Endothelial cell of umbilical vein (primary cell): Measurements from ENCODE around the gene CLPX. TPM values are rescaled to one million over a fixed set of nuclear protein-coding genes. Genes with fewer than 3 reads are reported as not detected.
"Not testable (repeated sequence)": the region's sequence is repeated elsewhere in the genome, so short reads cannot be mapped to it uniquely, and the experiment has no call there.

Experiments
- BruUV-seq: library from RNA; stranded (reverse); fragments of 400-500 nt; replicated peaks from 2 replicates; lab custom pipeline; 2021; lab: Mats Ljungman, UMichigan
- CTCF ChIA-PET: fragments of 300-600, 350-600 bp; sonication (Branson Sonifier 250); formaldehyde crosslinking; loops from one replicate; lab custom pipeline; 2021; ENCODE audit warnings: antibody characterized with exemption, inconsistent platforms; lab: Charles Lee
- POLR2A ChIA-PET: fragments of 300-600, 350-600 bp; sonication (Branson Sonifier 250); formaldehyde crosslinking; loops from one replicate; lab custom pipeline; 2021; ENCODE audit warnings: antibody characterized with exemption, inconsistent platforms; lab: Charles Lee
- DNase-seq: peaks from one replicate; pipeline ENCODE4 v3.0.0-alpha.2; 2011; ENCODE audit warnings: low read depth, low spot score
- FAIRE-seq: peaks from 2 replicates; lab custom pipeline; 2011; peaks lifted over from hg19 to GRCh38; lab: Jason Lieb, UNC
- H2AFZ ChIP-seq: 2 replicates; pipeline ENCODE4 v1.6.0; 2012; ENCODE audit warnings: low read depth, low read length, control low read depth, inconsistent platforms
- H3K27ac ChIP-seq: 2 replicates; pipeline ENCODE4 v1.5.1; 2011; ENCODE audit warnings: low read depth, mild to moderate bottlenecking, control low read depth, low read length, moderate library complexity; ENCODE audit not compliant: insufficient read depth
- H3K27me3 ChIP-seq, 2 experiments: 2 replicates each; pipeline versions ENCODE4 v1.6.0 to v1.6.1; 2011; ENCODE audit warnings: low read length in 2 of 2, mixed read lengths in 1 of 2; ENCODE audit not compliant: control insufficient read depth in 2 of 2, insufficient read depth in 2 of 2
- H3K36me3 ChIP-seq, 2 experiments: 2 replicates in 1 of 2; 3 replicates in 1 of 2; pipeline ENCODE4 v1.5.1; 2011; ENCODE audit warnings: low read length in 2 of 2, mild to moderate bottlenecking in 1 of 2, moderate library complexity in 1 of 2; ENCODE audit not compliant: control insufficient read depth in 2 of 2, insufficient read depth in 2 of 2; ENCODE audit errors: extremely low read depth in 1 of 2
- H3K4me1 ChIP-seq: 3 replicates; pipeline ENCODE4 v1.5.1; 2011; ENCODE audit warnings: mild to moderate bottlenecking, low read length; ENCODE audit not compliant: control insufficient read depth, insufficient read depth; ENCODE audit errors: extremely low read depth
- H3K4me2 ChIP-seq: 2 replicates; pipeline ENCODE4 v1.6.1; 2011; ENCODE audit warnings: low read length, control low read depth, mixed read lengths; ENCODE audit not compliant: insufficient read depth
- H3K4me3 ChIP-seq, 3 experiments: fragments of 200-600 bp in 1 of 3; sonication (generic), shearing (Covaris generic) in 1 of 3; replicated peaks in 1 of 3; 2 replicates each; pipeline ENCODE4 v1.5.1; 2011 to 2016; ENCODE audit warnings: control low read depth in 3 of 3, low read length in 3 of 3, mild to moderate bottlenecking in 2 of 3, inconsistent platforms in 1 of 3, low read depth in 1 of 3, moderate library complexity in 1 of 3; ENCODE audit not compliant: insufficient read depth in 1 of 3
- H3K79me2 ChIP-seq: 2 replicates; pipeline ENCODE4 v1.6.0; 2012; ENCODE audit warnings: low read length, inconsistent platforms; ENCODE audit not compliant: control insufficient read depth, insufficient read depth
- H3K9ac ChIP-seq: replicated peaks from 2 replicates; pipeline ENCODE3; 2011; ENCODE audit warnings: low read length, control low read depth; ENCODE audit not compliant: insufficient read depth; ENCODE audit errors: extremely low read depth
- H3K9me1 ChIP-seq: replicated peaks from 3 replicates; pipeline ENCODE4 v1.6.0; 2011; ENCODE audit warnings: mild to moderate bottlenecking, low read length; ENCODE audit not compliant: control insufficient read depth, insufficient read depth; ENCODE audit errors: extremely low read depth
- H3K9me3 ChIP-seq: replicated peaks from 2 replicates; pipeline ENCODE4 v1.5.1; 2012; ENCODE audit warnings: low read length, inconsistent platforms; ENCODE audit not compliant: control insufficient read depth, insufficient read depth
- H4K20me1 ChIP-seq: replicated peaks from 2 replicates; pipeline ENCODE3; 2011; ENCODE audit warnings: mild to moderate bottlenecking, low read length; ENCODE audit not compliant: control insufficient read depth, insufficient read depth; ENCODE audit errors: extremely low read depth
- CTCF ChIP-seq, 2 donors: IDR thresholded peaks; 1 replicate in 1 of 2; 2 replicates in 1 of 2; pipeline ENCODE4 v1.5.1; 2011; ENCODE audit warnings: low read length in 2 of 2, mild to moderate bottlenecking in 2 of 2, moderate library complexity in 2 of 2, control low read depth in 1 of 2, inconsistent platforms in 1 of 2, low read depth in 1 of 2; ENCODE audit not compliant: insufficient read depth in 1 of 2; ENCODE audit errors: extremely low read depth in 1 of 2
- EZH2 ChIP-seq: IDR thresholded peaks from 2 replicates; pipeline ENCODE4 v1.6.1; 2012; ENCODE audit warnings: borderline replicate concordance, low read depth, mild to moderate bottlenecking, moderate library complexity, low read length, inconsistent platforms; ENCODE audit not compliant: severe bottlenecking
- FOS ChIP-seq: IDR thresholded peaks from 2 replicates; pipeline ENCODE4 v1.6.1; 2011; ENCODE audit warnings: mild to moderate bottlenecking, low read length, moderate library complexity, borderline replicate concordance; ENCODE audit not compliant: insufficient read depth
- GATA2 ChIP-seq: IDR thresholded peaks from 2 replicates; pipeline ENCODE4 v1.7.0; 2011; ENCODE audit warnings: low read depth, mild to moderate bottlenecking, moderate library complexity, mixed read lengths, low read length; ENCODE audit not compliant: insufficient read length, insufficient read depth
- JUN ChIP-seq: IDR thresholded peaks from 2 replicates; pipeline ENCODE4 v1.6.1; 2011; ENCODE audit warnings: borderline replicate concordance, low read depth; ENCODE audit not compliant: insufficient read length, insufficient read depth
- MAX ChIP-seq: IDR thresholded peaks from 2 replicates; pipeline ENCODE4 v1.6.1; 2011; ENCODE audit not compliant: insufficient read depth, insufficient read length
- MYC ChIP-seq: IDR thresholded peaks from one replicate; pipeline ENCODE4 v1.6.1; 2011; ENCODE audit warnings: mild to moderate bottlenecking, low read depth, low read length
- POLR2A ChIP-seq: IDR thresholded peaks from 2 replicates; pipeline ENCODE4 v1.6.1; 2012; ENCODE audit warnings: low read depth, mild to moderate bottlenecking, control low read depth, low read length
- POLR2AphosphoS5 ChIP-seq: IDR thresholded peaks from 2 replicates; pipeline ENCODE4 v1.6.1; 2012; ENCODE audit warnings: low read depth, mild to moderate bottlenecking, control low read depth, low read length, moderate library complexity; ENCODE audit not compliant: insufficient read depth
- dilution Hi-C: fragments of 300-500 bp; cut with MboI; formaldehyde crosslinking; loops from one replicate; pipeline ENCODE4 v1.15.0; 2019; ENCODE audit warnings: low sequenced_read_pairs; ENCODE audit not compliant: extremely low pct_ligation_motif_present
- intact Hi-C: fragments of 100-400 bp; cut with micrococcal nuclease; formaldehyde crosslinking; loops from one replicate; pipeline ENCODE4 v1.10.0; 2022
- polyA plus RNA-seq, 4 experiments: library from polyadenylated mRNA; depleted of rRNA in 3 of 4; stranded (reverse) in 3 of 4; unstranded in 1 of 4; fragments of >200 nt; gene quantifications; 2 replicates each; pipeline versions ENCODE4 v1.2.1 to v1.2.3, GENCODE V29; 2011 to 2012; ENCODE audit warnings: missing spikeins in 1 of 4
- total RNA-seq: library from RNA; stranded (reverse); gene quantifications from 2 replicates; pipeline ENCODE4 v1.2.3, GENCODE V29; 2021

The CLPX gene
- total and polyA plus RNA-seq, 2 donors (not counting 3 experiments of a cell fraction or from before 2014, with no cell fraction given), result 11.1 to 41.4 TPM

- H3K4me3 ChIP-seq, BruUV-seq, H3K9ac ChIP-seq, FAIRE-seq, H3K9me1 ChIP-seq, DNase-seq, H3K27ac ChIP-seq, H3K9me3 ChIP-seq, H3K36me3 ChIP-seq, H3K27me3 ChIP-seq, H3K4me2 ChIP-seq, H3K79me2 ChIP-seq, intact Hi-C loops, H4K20me1 ChIP-seq, dilution Hi-C loops, H2AFZ ChIP-seq, H3K4me1 ChIP-seq: not testable (repeated sequence)
- POLR2A ChIA-PET, result interaction anchor here (0.5 kb wide), 1 partner anchor 278 kb away, joined by 10 read pairs; no protein-coding TSS in a partner anchor
- CTCF ChIA-PET, result interaction anchor here (2.1 to 5.4 kb wide), 3 partner anchors 14 to 45 kb away, joined by 14 to 64 read pairs (median 59); partner anchors contain the start of gene KBTBD13
Observed at GRCh38 chr15:65099801-65100200, 85.3 kb downstream of the CLPX start.

- Histone ChIP-seq H3K9ac (no peak overlapping the region), H3K79me2 (no peaks in the 10 kb centered on the region), H3K27me3 (no peaks in the 10 kb centered on the region), H3K36me3 (peaks cover 0 to 9% of the 10 kb centered on the region in 2 experiments), H3K4me3 (no peak overlapping the region), H3K4me2 (no peak overlapping the region), H3K27ac (no peak overlapping the region), H3K9me1 (no peaks in the 10 kb centered on the region), H3K4me1 (no peaks in the 10 kb centered on the region), H4K20me1 (no peaks in the 10 kb centered on the region), H3K9me3 (no peaks in the 10 kb centered on the region), H2AFZ (no peak overlapping the region)
- no peak for TF ChIP-seq CTCF (IDR thresholded peaks at IDR 0.05; ENCODE audit: extremely low read depth in 1 of 2, insufficient read depth in 1 of 2, low read depth in 1 of 2, low read length in 2 of 2)
- TF ChIP-seq JUN, result no peak
- TF ChIP-seq POLR2A, result no peak
- TF ChIP-seq MAX, result no peak
- no peak for TF ChIP-seq FOS
- TF ChIP-seq EZH2, result no peak
- no peak for TF ChIP-seq MYC
- no peak for TF ChIP-seq GATA2
- no peak for TF ChIP-seq POLR2AphosphoS5
- ChIA-PET POLR2A (interaction anchor here (0.5 kb wide), 1 partner anchor 278 kb away, joined by 10 read pairs; no protein-coding TSS in a partner anchor), CTCF (interaction anchor here (2.9 to 5.4 kb wide), 2 partner anchors 14 to 45 kb away, joined by 59 to 64 read pairs; no protein-coding TSS in a partner anchor)
- dilution Hi-C loops, result no loop called here
- BruUV-seq, result no TSS peak
- no peak for DNase-seq
- FAIRE-seq, result no peak
- intact Hi-C loops, result no loop called here
Observed at GRCh38 chr15:65099336-65099735, 85.8 kb downstream of the CLPX start.
